ENCODE data around the gene RAB11FIP3. TPM values are rescaled to one million over a fixed set of nuclear protein-coding genes. Genes with fewer than 3 reads are reported as not detected.

The RAB11FIP3 gene
- total and polyA plus RNA-seq, 2 of the 13 experiments (the other 11 are each of a cell fraction or from before 2014, with no cell fraction given): 34.3 to 57.6 TPM

DNA sequence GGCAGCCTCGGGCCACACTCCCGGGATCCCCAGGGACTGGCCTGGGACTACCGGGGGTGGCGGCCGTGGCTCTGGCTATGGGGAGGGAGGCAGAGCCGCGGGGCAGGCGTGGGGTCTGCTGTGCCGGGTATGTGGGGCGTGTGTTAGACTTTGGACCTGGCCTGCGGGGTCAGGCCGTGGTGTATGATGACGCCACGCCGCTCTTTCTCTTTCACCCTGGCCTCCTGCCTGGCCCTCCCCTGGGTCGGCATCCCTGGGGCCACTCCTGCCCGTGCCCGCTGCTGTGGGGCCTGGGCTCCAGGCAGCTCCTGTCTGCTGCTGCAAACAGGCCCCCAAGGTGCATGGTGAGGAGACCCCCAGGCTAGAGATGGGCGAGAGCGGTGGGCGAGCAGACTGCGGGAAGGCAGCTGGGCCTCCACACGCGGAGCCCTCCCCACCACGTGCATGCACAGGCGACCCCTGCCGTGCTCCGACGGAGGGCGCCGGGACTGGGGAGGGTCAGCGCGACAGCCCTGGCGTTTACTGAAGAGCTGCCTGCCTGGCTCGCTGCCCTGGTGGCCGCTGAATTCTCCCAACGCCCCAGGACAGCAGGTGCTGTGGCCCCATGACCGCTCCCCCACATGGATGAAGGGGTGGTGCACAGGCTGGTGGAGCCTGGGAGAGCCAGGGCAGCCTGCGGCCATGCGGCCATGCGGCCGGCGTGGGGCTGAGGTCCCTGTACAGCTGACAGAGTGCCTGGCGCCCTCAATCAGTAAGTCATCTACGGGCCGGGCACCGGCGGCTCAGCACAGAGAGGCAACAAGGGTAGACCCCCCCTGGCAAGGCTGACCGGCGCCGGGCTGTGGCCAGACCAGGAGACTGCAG is 118.1 kb downstream of the RAB11FIP3 start (continued):
- TF ChIP-seq, protein P1, sequence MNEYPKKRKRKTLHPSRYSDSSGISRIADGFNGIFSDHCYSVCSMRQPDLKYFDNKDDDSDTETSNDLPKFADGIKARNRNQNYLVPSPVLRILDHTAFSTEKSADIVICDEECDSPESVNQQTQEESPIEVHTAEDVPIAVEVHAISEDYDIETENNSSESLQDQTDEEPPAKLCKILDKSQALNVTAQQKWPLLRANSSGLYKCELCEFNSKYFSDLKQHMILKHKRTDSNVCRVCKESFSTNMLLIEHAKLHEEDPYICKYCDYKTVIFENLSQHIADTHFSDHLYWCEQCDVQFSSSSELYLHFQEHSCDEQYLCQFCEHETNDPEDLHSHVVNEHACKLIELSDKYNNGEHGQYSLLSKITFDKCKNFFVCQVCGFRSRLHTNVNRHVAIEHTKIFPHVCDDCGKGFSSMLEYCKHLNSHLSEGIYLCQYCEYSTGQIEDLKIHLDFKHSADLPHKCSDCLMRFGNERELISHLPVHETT (CRISPR knock-in tag; conservative IDR thresholded peaks at IDR 0.05): no peak
- TF ChIP-seq SMARCC2 (IDR thresholded peaks at IDR 0.05) (no peak), ARNTL (CRISPR knock-in tag; IDR thresholded peaks at IDR 0.05) (peak; percentile 60; the same call in 1 of the 2 replicates), ATAD3A (CRISPR knock-in tag; IDR thresholded peaks at IDR 0.05) (no peak), FOXA1 (IDR thresholded peaks at IDR 0.05) (no peak), FOXA1 (CRISPR knock-in tag; IDR thresholded peaks at IDR 0.05) (no peak), PAWR (CRISPR knock-in tag; IDR thresholded peaks at IDR 0.05; ENCODE audit: borderline replicate concordance) (no peak), ZNF614 (CRISPR knock-in tag; IDR thresholded peaks at IDR 0.05; ENCODE audit: borderline replicate concordance) (no peak), ZFP90 (CRISPR knock-in tag; IDR thresholded peaks at IDR 0.05; ENCODE audit: borderline replicate concordance) (0 out of 2 replicates have a peak, but pooled peaks have one; percentile 43), AGO1 (IDR thresholded peaks at IDR 0.05; ENCODE audit: low read depth, low read length, poor library complexity, severe bottlenecking) (no peak), SRSF9 (IDR thresholded peaks at IDR 0.05; ENCODE audit: borderline replicate concordance, insufficient read depth, low read depth, low read length, poor library complexity, severe bottlenecking) (no peak), TEAD2 (CRISPR knock-in tag; IDR thresholded peaks at IDR 0.05) (no peak), SRF (IDR thresholded peaks at IDR 0.05; ENCODE audit: low read depth, low read length) (no peak), SMARCE1 (IDR thresholded peaks at IDR 0.05; ENCODE audit: borderline replicate concordance) (no peak), ZNF282 (IDR thresholded peaks at IDR 0.05; ENCODE audit: partially characterized antibody) (no peak), HMG20A (CRISPR knock-in tag; IDR thresholded peaks at IDR 0.05; ENCODE audit: borderline replicate concordance) (peak; percentile 29; the same call in 1 of the 2 replicates), EHMT2 (IDR thresholded peaks at IDR 0.05; ENCODE audit: borderline replicate concordance, low read depth, low read length) (no peak), ZSCAN12 (CRISPR knock-in tag; IDR thresholded peaks at IDR 0.05) (no peak), KLF6 (CRISPR knock-in tag; IDR thresholded peaks at IDR 0.05) (peak; percentile 65; the same call in 1 of the 2 replicates)
- TF ChIP-seq, protein P2, sequence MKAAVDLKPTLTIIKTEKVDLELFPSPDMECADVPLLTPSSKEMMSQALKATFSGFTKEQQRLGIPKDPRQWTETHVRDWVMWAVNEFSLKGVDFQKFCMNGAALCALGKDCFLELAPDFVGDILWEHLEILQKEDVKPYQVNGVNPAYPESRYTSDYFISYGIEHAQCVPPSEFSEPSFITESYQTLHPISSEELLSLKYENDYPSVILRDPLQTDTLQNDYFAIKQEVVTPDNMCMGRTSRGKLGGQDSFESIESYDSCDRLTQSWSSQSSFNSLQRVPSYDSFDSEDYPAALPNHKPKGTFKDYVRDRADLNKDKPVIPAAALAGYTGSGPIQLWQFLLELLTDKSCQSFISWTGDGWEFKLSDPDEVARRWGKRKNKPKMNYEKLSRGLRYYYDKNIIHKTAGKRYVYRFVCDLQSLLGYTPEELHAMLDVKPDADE (CRISPR knock-in tag; IDR thresholded peaks at IDR 0.05): no peak
- TF ChIP-seq, protein P3, sequence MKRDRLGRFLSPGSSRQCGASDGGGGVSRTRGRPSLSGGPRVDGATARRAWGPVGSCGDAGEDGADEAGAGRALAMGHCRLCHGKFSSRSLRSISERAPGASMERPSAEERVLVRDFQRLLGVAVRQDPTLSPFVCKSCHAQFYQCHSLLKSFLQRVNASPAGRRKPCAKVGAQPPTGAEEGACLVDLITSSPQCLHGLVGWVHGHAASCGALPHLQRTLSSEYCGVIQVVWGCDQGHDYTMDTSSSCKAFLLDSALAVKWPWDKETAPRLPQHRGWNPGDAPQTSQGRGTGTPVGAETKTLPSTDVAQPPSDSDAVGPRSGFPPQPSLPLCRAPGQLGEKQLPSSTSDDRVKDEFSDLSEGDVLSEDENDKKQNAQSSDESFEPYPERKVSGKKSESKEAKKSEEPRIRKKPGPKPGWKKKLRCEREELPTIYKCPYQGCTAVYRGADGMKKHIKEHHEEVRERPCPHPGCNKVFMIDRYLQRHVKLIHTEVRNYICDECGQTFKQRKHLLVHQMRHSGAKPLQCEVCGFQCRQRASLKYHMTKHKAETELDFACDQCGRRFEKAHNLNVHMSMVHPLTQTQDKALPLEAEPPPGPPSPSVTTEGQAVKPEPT (CRISPR knock-in tag; IDR thresholded peaks at IDR 0.05; ENCODE audit: low read depth): no peak
- TF ChIP-seq, protein P4, sequence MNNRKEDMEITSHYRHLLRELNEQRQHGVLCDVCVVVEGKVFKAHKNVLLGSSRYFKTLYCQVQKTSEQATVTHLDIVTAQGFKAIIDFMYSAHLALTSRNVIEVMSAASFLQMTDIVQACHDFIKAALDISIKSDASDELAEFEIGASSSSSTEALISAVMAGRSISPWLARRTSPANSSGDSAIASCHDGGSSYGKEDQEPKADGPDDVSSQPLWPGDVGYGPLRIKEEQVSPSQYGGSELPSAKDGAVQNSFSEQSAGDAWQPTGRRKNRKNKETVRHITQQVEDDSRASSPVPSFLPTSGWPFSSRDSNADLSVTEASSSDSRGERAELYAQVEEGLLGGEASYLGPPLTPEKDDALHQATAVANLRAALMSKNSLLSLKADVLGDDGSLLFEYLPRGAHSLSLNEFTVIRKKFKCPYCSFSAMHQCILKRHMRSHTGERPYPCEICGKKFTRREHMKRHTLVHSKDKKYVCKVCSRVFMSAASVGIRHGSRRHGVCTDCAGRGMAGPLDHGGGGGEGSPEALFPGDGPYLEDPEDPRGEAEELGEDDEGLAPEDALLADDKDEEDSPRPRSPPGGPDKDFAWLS (CRISPR knock-in tag; IDR thresholded peaks at IDR 0.05; ENCODE audit: borderline replicate concordance): 0 out of 2 replicates have a peak, but pooled peaks have one; percentile 73
- TF ChIP-seq, protein P5, sequence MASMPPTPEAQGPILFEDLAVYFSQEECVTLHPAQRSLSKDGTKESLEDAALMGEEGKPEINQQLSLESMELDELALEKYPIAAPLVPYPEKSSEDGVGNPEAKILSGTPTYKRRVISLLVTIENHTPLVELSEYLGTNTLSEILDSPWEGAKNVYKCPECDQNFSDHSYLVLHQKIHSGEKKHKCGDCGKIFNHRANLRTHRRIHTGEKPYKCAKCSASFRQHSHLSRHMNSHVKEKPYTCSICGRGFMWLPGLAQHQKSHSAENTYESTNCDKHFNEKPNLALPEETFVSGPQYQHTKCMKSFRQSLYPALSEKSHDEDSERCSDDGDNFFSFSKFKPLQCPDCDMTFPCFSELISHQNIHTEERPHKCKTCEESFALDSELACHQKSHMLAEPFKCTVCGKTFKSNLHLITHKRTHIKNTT (CRISPR knock-in tag; IDR thresholded peaks at IDR 0.05): no peak
